Thyroid gland (tissue), 4 donors: ENCODE data around the gene TBRG4. TPM values are rescaled to one million over a fixed set of nuclear protein-coding genes. Genes with fewer than 3 reads are reported as not detected.
A peak's percentile ranks its signal among the peaks of the same experiment; 100 is the strongest.

Source experiments
- DNase-seq, 2 donors: peaks; one replicate each; pipeline ENCODE4 v3.0.0-alpha.2; 2019
- H3K27ac ChIP-seq, 3 donors: fragments of 200-600 bp; sonication (generic); 1 replicate in 2 of 3; 2 replicates in 1 of 3; pipeline ENCODE4 v1.5.1; 2016 to 2019; ENCODE audit warnings: mild to moderate bottlenecking in 1 of 3, moderate library complexity in 1 of 3
- H3K27me3 ChIP-seq: fragments of 200-600 bp; sonication (generic); one replicate; pipeline ENCODE4 v1.5.1; 2019
- H3K36me3 ChIP-seq, 2 donors: fragments of 200-600 bp; sonication (generic); one replicate each; pipeline ENCODE4 v1.5.1; 2016 to 2019
- H3K4me1 ChIP-seq, 2 donors: fragments of 200-600 bp; sonication (generic); one replicate each; pipeline ENCODE4 v1.5.1; 2017 to 2019
- H3K4me3 ChIP-seq, 3 donors: fragments of 200-600 bp; sonication (generic); replicated peaks in 1 of 3; 1 replicate in 2 of 3; 2 replicates in 1 of 3; pipeline ENCODE4 v1.5.1; 2016; ENCODE audit warnings: mild to moderate bottlenecking in 1 of 3
- H3K9me3 ChIP-seq: fragments of 200-600 bp; sonication (generic); one replicate; pipeline ENCODE4 v1.5.1; 2017
- POLR2A ChIP-seq, 2 donors: fragments of 450-650 bp; IDR thresholded peaks; one replicate each; pipeline ENCODE4 v1.6.1; 2017; ENCODE audit warnings: antibody characterized with exemption in 2 of 2, mild to moderate bottlenecking in 2 of 2, moderate library complexity in 1 of 2
- WGBS, 2 donors: methylation state at CpG; one replicate each; pipeline ENCODE4 v1.1.5; 2017; 5-methylcytosine and 5-hydroxymethylcytosine counted together
- intact Hi-C: fragments of 100-400 bp; cut with DNase I; formaldehyde crosslinking; loops from one replicate; pipeline ENCODE4 v1.15.1; 2023
- total RNA-seq, 4 donors: library from RNA; depleted of rRNA; stranded (reverse); fragments of >200 nt; gene quantifications; one replicate each; pipeline ENCODE4 v1.2.3, GENCODE V29; 2016
- TF ChIP-seq, protein P1 (sequence below), 6 experiments: fragments of 200-600 bp in 3 of 6; fragments of 450-650 bp in 3 of 6; sonication (generic) in 3 of 6; IDR thresholded peaks; one replicate each; pipeline ENCODE4 v1.5.1; 2016 to 2019; ENCODE audit warnings: antibody characterized with exemption in 6 of 6, mild to moderate bottlenecking in 2 of 6, inconsistent platforms in 1 of 6, moderate library complexity in 1 of 6

TBRG4 gene
- total RNA-seq, 4 donors from 2014 or later, result 40.0 to 57.6 (median 49.3) TPM

DNA sequence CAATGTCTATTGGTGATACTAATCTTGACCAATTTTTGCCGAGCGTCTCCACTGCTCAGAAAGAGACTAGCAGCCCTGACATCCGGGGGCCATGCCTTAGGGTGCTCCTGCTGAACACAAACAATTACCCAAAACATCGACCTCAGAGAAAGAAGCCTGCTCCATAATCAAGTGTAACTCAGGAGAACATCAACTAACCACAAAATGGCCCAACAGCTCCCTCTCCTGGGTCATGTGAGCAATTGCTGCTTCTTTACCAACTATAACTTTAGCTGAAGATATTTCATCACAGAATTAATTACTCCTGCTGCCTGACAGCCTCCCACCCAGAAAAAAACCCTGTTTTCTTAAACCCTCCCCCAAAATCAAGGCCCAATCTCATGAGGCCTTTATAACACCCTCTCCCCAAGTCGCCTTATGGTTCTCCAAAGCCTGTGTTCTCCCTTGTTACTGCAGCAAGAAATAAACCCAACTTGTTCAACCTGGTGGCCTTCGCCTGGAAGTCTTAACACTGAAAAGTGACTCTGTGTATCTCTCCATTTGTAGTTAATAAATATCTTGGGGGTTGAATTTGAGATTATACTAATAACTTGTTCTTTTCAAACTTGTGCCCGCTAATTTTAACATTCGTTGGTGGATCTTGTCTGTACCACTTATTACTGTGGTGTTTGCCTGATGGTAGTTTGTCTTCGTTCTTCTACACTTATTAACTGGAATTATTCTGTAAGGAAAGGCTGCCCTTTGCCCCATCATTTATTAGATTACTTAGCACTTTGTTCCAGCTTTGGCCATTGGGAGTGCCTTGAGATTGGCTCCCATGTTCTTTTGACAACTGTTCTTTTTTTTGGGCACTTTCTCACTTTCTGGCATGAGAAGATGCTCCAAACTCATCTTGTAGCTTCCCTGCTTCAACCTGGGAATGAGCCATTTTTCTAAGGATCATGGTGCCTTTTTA, 24.9 kb upstream of the TBRG4 start:
- Histone ChIP-seq H3K27me3 (no peaks in the 10 kb centered on the region), H3K4me1 (no peaks in the 10 kb centered on the region), H3K27ac (no peak overlapping the region), H3K9me3 (no peaks in the 10 kb centered on the region), H3K36me3 (no peaks in the 10 kb centered on the region), H3K4me3 (no peak overlapping the region)
- DNase-seq, result peak; percentile 41 to 69
- intact Hi-C loops, result loop anchor here (5.0 to 10.0 kb wide), 3 partner anchors 169 to 572 kb away; no protein-coding TSS in a partner anchor
- TF ChIP-seq POLR2A (IDR thresholded peaks at IDR 0.05), result no peak
- TF ChIP-seq, protein P1, sequence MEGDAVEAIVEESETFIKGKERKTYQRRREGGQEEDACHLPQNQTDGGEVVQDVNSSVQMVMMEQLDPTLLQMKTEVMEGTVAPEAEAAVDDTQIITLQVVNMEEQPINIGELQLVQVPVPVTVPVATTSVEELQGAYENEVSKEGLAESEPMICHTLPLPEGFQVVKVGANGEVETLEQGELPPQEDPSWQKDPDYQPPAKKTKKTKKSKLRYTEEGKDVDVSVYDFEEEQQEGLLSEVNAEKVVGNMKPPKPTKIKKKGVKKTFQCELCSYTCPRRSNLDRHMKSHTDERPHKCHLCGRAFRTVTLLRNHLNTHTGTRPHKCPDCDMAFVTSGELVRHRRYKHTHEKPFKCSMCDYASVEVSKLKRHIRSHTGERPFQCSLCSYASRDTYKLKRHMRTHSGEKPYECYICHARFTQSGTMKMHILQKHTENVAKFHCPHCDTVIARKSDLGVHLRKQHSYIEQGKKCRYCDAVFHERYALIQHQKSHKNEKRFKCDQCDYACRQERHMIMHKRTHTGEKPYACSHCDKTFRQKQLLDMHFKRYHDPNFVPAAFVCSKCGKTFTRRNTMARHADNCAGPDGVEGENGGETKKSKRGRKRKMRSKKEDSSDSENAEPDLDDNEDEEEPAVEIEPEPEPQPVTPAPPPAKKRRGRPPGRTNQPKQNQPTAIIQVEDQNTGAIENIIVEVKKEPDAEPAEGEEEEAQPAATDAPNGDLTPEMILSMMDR (IDR thresholded peaks at IDR 0.05), result peak; percentile 61 to 94 (median 84)
- whole genome bisulfite sequencing, 2 donors, result 44 to 47% methylated on average over 9 of the region's 9 CpGs

- no peaks in the 10 kb centered on the region for H3K36me3 ChIP-seq
- no peak overlapping the region for H3K4me3 ChIP-seq
- no peak for TF ChIP-seq POLR2A (IDR thresholded peaks at IDR 0.05)
- TF ChIP-seq, protein P1 (IDR thresholded peaks at IDR 0.05), result no peak
- no peak overlapping the region for H3K27ac ChIP-seq
- H3K9me3 ChIP-seq, result no peaks in the 10 kb centered on the region
- intact Hi-C loops, result loop anchor here (2.0 to 10.0 kb wide), 3 partner anchors 209 to 569 kb away; no protein-coding TSS in a partner anchor
- DNase-seq, result no peak
- WGBS, 2 donors, result 83 to 98% methylated on average over 5 to 6 of the region's 7 CpGs
- H3K4me1 ChIP-seq, result no peaks in the 10 kb centered on the region
- no peaks in the 10 kb centered on the region for H3K27me3 ChIP-seq
Measured at GRCh38 chr7:45133877-45134276, 22.4 kb upstream of the TBRG4 start.

DNA sequence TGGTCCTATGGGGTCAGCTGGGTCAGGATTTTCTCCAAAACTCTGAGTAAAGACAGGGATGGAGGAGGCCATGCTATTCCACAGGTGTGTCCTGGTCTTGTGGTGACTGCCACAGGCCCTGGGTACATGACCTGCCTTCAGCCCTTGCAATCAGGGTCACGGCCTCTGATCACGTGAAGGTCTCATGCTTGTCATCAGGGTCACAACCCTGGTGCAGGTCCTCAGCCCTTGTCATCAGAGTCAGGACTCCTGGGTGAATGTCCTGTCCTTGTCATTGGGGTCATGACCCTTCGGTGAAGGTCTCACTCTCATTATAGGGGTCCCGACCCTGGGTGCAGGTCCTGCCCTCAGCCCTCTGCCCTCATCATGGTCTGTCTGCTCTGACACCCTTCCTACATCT, 21.9 kb upstream of the TBRG4 start:
- no peaks in the 10 kb centered on the region for H3K9me3 ChIP-seq
- no peak overlapping the region for H3K4me3 ChIP-seq
- no peaks in the 10 kb centered on the region for H3K27me3 ChIP-seq
- intact Hi-C loops, result loop anchor here (2.0 to 10.0 kb wide), 3 partner anchors 209 to 569 kb away; no protein-coding TSS in a partner anchor
- H3K36me3 ChIP-seq, result no peaks in the 10 kb centered on the region
- no peaks in the 10 kb centered on the region for H3K4me1 ChIP-seq
- no peak for DNase-seq
- TF ChIP-seq POLR2A (IDR thresholded peaks at IDR 0.05), result no peak
- TF ChIP-seq, protein P1 (IDR thresholded peaks at IDR 0.05), result no peak
- no peak overlapping the region for H3K27ac ChIP-seq
- WGBS, 2 donors, result 93 to 96% methylated on average over 4 of the region's 4 CpGs

- intact Hi-C loops, result loop anchor here (2.0 to 10.0 kb wide), 3 partner anchors 208 to 568 kb away; no protein-coding TSS in a partner anchor
- DNase-seq, result no peak
- Histone ChIP-seq H3K36me3 (no peaks in the 10 kb centered on the region), H3K27ac (no peak overlapping the region), H3K9me3 (no peaks in the 10 kb centered on the region), H3K4me3 (no peak overlapping the region), H3K4me1 (no peaks in the 10 kb centered on the region), H3K27me3 (no peaks in the 10 kb centered on the region)
- WGBS, 2 donors, result 84 to 86% methylated on average over 8 of the region's 8 CpGs
- TF ChIP-seq POLR2A (IDR thresholded peaks at IDR 0.05), result no peak
- TF ChIP-seq, protein P1 (IDR thresholded peaks at IDR 0.05), result no peak
Measured at GRCh38 chr7:45132708-45133320, 21.3 kb upstream of the TBRG4 start.
